Cortex of kidney (tissue), 1 donor: Measurements from ENCODE around the gene CACNA1E.

Experiments used
- DNase-seq: peaks from one replicate; lab custom pipeline; 2025; lab: John Stamatoyannopoulos, UW

Gene CACNA1E

GRCh38 chr1:181768211-181768929 lies 285.1 kb downstream of the CACNA1E start:
- DNase-seq, result no peak

- DNase-seq, result no peak
Measured at GRCh38 chr1:181768930-181769280, 285.6 kb downstream of the CACNA1E start.

GRCh38 chr1:181769846-181770245 lies 286.5 kb downstream of the CACNA1E start:
- no peak for DNase-seq

GRCh38 chr1:181772714-181773113 lies 289.4 kb downstream of the CACNA1E start:
- DNase-seq, result no peak

- no peak for DNase-seq
Measured at GRCh38 chr1:181776044-181776443, 292.7 kb downstream of the CACNA1E start.

- DNase-seq, result no peak
Measured at GRCh38 chr1:181777286-181777685, 294.0 kb downstream of the CACNA1E start.

- DNase-seq, result no peak
Measured at GRCh38 chr1:181777812-181778211, 294.5 kb downstream of the CACNA1E start.

GRCh38 chr1:181778640-181779260 lies 295.4 kb downstream of the CACNA1E start:
- no peak for DNase-seq

GRCh38 chr1:181779343-181779742 lies 296.0 kb downstream of the CACNA1E start:
- no peak for DNase-seq

- DNase-seq, result no peak
Measured at GRCh38 chr1:181783208-181783607, 299.9 kb downstream of the CACNA1E start.

- no peak for DNase-seq
Measured at GRCh38 chr1:181784039-181784683, 300.8 kb downstream of the CACNA1E start.

- DNase-seq, result no peak
Measured at GRCh38 chr1:181789395-181789794, 306.1 kb downstream of the CACNA1E start.

- no peak for DNase-seq
Measured at GRCh38 chr1:181791721-181792120, 308.4 kb downstream of the CACNA1E start.

- no peak for DNase-seq
Measured at GRCh38 chr1:181793831-181794230, 310.5 kb downstream of the CACNA1E start.

GRCh38 chr1:181794332-181794731 lies 311.0 kb downstream of the CACNA1E start:
- DNase-seq, result no peak

GRCh38 chr1:181798191-181798926 lies 315.0 kb downstream of the CACNA1E start:
- no peak for DNase-seq

GRCh38 chr1:181801617-181802016 lies 318.3 kb downstream of the CACNA1E start:
- DNase-seq, result no peak

- DNase-seq, result no peak
Measured at GRCh38 chr1:181802466-181802865, 319.1 kb downstream of the CACNA1E start.

GRCh38 chr1:181803421-181803820 lies 320.1 kb downstream of the CACNA1E start:
- no peak for DNase-seq

- no peak for DNase-seq
Measured at GRCh38 chr1:181804989-181805388, 321.7 kb downstream of the CACNA1E start.

GRCh38 chr1:181806746-181807145 lies 323.4 kb downstream of the CACNA1E start:
- DNase-seq, result no peak

GRCh38 chr1:181807251-181807650 lies 323.9 kb downstream of the CACNA1E start:
- no peak for DNase-seq
